Measurements from ENCODE around the gene RPTOR.

RPTOR gene

DNA sequence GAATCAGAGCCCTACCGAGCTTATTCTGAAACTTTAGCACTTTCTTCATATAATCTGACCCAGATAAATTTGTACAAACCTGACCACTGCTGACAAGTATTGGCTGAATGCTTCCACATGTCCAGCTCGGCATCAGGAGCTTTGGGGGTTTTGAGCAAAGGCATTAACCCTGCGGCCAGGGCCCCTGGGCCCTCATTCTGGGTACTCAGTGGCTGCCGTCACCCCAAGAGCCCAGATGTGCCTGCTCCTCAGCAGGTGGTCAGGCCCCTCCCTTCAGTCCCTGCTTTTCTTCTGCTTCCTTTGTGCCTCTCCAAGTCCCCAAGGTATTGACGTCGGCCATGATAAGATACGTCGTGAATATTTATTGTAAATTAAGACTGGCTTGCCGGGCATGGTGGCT is 399.7 kb downstream of the RPTOR start:
- TF ChIP-seq RARB (CRISPR knock-in tag; IDR thresholded peaks at IDR 0.05) = no peak
- TF ChIP-seq, protein P1, sequence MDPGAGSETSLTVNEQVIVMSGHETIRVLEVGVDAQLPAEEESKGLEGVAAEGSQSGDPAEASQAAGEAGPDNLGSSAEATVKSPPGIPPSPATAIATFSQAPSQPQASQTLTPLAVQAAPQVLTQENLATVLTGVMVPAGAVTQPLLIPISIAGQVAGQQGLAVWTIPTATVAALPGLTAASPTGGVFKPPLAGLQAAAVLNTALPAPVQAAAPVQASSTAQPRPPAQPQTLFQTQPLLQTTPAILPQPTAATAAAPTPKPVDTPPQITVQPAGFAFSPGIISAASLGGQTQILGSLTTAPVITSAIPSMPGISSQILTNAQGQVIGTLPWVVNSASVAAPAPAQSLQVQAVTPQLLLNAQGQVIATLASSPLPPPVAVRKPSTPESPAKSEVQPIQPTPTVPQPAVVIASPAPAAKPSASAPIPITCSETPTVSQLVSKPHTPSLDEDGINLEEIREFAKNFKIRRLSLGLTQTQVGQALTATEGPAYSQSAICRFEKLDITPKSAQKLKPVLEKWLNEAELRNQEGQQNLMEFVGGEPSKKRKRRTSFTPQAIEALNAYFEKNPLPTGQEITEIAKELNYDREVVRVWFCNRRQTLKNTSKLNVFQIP (CRISPR knock-in tag; IDR thresholded peaks at IDR 0.05; ENCODE audit: borderline replicate concordance, low read depth) = no peak
- no peak for TF ChIP-seq ZNF70 (CRISPR knock-in tag; IDR thresholded peaks at IDR 0.05)
- no peak for TF ChIP-seq ARNTL (CRISPR knock-in tag; IDR thresholded peaks at IDR 0.05; ENCODE audit: borderline replicate concordance, low read depth)
- TF ChIP-seq ZNF565 (CRISPR knock-in tag; conservative IDR thresholded peaks at IDR 0.05; ENCODE audit: low read depth) = no peak
- TF ChIP-seq ISL1 (CRISPR knock-in tag; IDR thresholded peaks at IDR 0.05) = no peak
- TF ChIP-seq, protein P2, sequence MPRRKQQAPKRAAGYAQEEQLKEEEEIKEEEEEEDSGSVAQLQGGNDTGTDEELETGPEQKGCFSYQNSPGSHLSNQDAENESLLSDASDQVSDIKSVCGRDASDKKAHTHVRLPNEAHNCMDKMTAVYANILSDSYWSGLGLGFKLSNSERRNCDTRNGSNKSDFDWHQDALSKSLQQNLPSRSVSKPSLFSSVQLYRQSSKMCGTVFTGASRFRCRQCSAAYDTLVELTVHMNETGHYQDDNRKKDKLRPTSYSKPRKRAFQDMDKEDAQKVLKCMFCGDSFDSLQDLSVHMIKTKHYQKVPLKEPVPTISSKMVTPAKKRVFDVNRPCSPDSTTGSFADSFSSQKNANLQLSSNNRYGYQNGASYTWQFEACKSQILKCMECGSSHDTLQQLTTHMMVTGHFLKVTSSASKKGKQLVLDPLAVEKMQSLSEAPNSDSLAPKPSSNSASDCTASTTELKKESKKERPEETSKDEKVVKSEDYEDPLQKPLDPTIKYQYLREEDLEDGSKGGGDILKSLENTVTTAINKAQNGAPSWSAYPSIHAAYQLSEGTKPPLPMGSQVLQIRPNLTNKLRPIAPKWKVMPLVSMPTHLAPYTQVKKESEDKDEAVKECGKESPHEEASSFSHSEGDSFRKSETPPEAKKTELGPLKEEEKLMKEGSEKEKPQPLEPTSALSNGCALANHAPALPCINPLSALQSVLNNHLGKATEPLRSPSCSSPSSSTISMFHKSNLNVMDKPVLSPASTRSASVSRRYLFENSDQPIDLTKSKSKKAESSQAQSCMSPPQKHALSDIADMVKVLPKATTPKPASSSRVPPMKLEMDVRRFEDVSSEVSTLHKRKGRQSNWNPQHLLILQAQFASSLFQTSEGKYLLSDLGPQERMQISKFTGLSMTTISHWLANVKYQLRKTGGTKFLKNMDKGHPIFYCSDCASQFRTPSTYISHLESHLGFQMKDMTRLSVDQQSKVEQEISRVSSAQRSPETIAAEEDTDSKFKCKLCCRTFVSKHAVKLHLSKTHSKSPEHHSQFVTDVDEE (CRISPR knock-in tag; IDR thresholded peaks at IDR 0.05) = no peak
- TF ChIP-seq BACH2 (CRISPR knock-in tag; IDR thresholded peaks at IDR 0.05; ENCODE audit: borderline replicate concordance) = no peak
- no peak for TF ChIP-seq TCF4 (CRISPR knock-in tag; IDR thresholded peaks at IDR 0.05; ENCODE audit: borderline replicate concordance)
- TF ChIP-seq CSDC2 (CRISPR knock-in tag; IDR thresholded peaks at IDR 0.05) = no peak
- TF ChIP-seq ESRRG (CRISPR knock-in tag; IDR thresholded peaks at IDR 0.05) = no peak
- no peak for TF ChIP-seq ZFP3 (CRISPR knock-in tag; IDR thresholded peaks at IDR 0.05)
- TF ChIP-seq GLIS3 (CRISPR knock-in tag; IDR thresholded peaks at IDR 0.05) = no peak
- TF ChIP-seq TOX (CRISPR knock-in tag; IDR thresholded peaks at IDR 0.05; ENCODE audit: borderline replicate concordance) = no peak
- ATAC-seq = no peak

GRCh38 chr17:80945736-80946135 is 401.1 kb downstream of the RPTOR start:
- no peak for ATAC-seq
- TF ChIP-seq OSR1 (CRISPR knock-in tag; IDR thresholded peaks at IDR 0.05) = no peak
- no peak for TF ChIP-seq CSDC2 (CRISPR knock-in tag; IDR thresholded peaks at IDR 0.05)
- no peak for TF ChIP-seq ISL1 (CRISPR knock-in tag; IDR thresholded peaks at IDR 0.05)
- TF ChIP-seq, protein P2 (CRISPR knock-in tag; IDR thresholded peaks at IDR 0.05) = no peak
- no peak for TF ChIP-seq TOX (CRISPR knock-in tag; IDR thresholded peaks at IDR 0.05; ENCODE audit: borderline replicate concordance)
- TF ChIP-seq PATZ1 (CRISPR knock-in tag; IDR thresholded peaks at IDR 0.05; ENCODE audit: borderline replicate concordance) = no peak
- TF ChIP-seq ZFP3 (CRISPR knock-in tag; IDR thresholded peaks at IDR 0.05) = no peak
- no peak for TF ChIP-seq ZNF70 (CRISPR knock-in tag; IDR thresholded peaks at IDR 0.05)
- TF ChIP-seq ZNF565 (CRISPR knock-in tag; conservative IDR thresholded peaks at IDR 0.05; ENCODE audit: low read depth) = no peak
- no peak for TF ChIP-seq CSRNP3 (CRISPR knock-in tag; IDR thresholded peaks at IDR 0.05)
- no peak for TF ChIP-seq SNAI2 (CRISPR knock-in tag; IDR thresholded peaks at IDR 0.05)
- no peak for TF ChIP-seq TCF4 (CRISPR knock-in tag; IDR thresholded peaks at IDR 0.05; ENCODE audit: borderline replicate concordance)
- TF ChIP-seq CREB5 (CRISPR knock-in tag; IDR thresholded peaks at IDR 0.05; ENCODE audit: low read depth) = no peak
- TF ChIP-seq RARB (CRISPR knock-in tag; IDR thresholded peaks at IDR 0.05) = no peak
- TF ChIP-seq ZC3H10 (CRISPR knock-in tag; IDR thresholded peaks at IDR 0.05) = no peak
- TF ChIP-seq PPARA (CRISPR knock-in tag; IDR thresholded peaks at IDR 0.05; ENCODE audit: borderline replicate concordance) = no peak
- TF ChIP-seq BACH2 (CRISPR knock-in tag; IDR thresholded peaks at IDR 0.05; ENCODE audit: borderline replicate concordance) = no peak
- TF ChIP-seq GLIS3 (CRISPR knock-in tag; IDR thresholded peaks at IDR 0.05) = no peak

All from SK-N-SH treated with all-trans-retinoic acid at 6 μM for 48 hours (cell line).